Endothelial cell of umbilical vein (primary cell): ENCODE measurements around the gene GALT.

Experiments used
- EZH2 ChIP-seq: IDR thresholded peaks from 2 replicates; pipeline ENCODE4 v1.6.1; 2012; ENCODE audit warnings: borderline replicate concordance, low read depth, mild to moderate bottlenecking, moderate library complexity, low read length, inconsistent platforms; ENCODE audit not compliant: severe bottlenecking
- GATA2 ChIP-seq: IDR thresholded peaks from 2 replicates; pipeline ENCODE4 v1.7.0; 2011; ENCODE audit warnings: low read depth, mild to moderate bottlenecking, moderate library complexity, mixed read lengths, low read length; ENCODE audit not compliant: insufficient read length, insufficient read depth
- TF ChIP-seq, protein P1 (sequence below), 2 donors: IDR thresholded peaks; 1 replicate in 1 of 2; 2 replicates in 1 of 2; pipeline ENCODE4 v1.5.1; 2011; ENCODE audit warnings: low read length in 2 of 2, mild to moderate bottlenecking in 2 of 2, moderate library complexity in 2 of 2, control low read depth in 1 of 2, inconsistent platforms in 1 of 2, low read depth in 1 of 2; ENCODE audit not compliant: insufficient read depth in 1 of 2; ENCODE audit errors: extremely low read depth in 1 of 2

DNA sequence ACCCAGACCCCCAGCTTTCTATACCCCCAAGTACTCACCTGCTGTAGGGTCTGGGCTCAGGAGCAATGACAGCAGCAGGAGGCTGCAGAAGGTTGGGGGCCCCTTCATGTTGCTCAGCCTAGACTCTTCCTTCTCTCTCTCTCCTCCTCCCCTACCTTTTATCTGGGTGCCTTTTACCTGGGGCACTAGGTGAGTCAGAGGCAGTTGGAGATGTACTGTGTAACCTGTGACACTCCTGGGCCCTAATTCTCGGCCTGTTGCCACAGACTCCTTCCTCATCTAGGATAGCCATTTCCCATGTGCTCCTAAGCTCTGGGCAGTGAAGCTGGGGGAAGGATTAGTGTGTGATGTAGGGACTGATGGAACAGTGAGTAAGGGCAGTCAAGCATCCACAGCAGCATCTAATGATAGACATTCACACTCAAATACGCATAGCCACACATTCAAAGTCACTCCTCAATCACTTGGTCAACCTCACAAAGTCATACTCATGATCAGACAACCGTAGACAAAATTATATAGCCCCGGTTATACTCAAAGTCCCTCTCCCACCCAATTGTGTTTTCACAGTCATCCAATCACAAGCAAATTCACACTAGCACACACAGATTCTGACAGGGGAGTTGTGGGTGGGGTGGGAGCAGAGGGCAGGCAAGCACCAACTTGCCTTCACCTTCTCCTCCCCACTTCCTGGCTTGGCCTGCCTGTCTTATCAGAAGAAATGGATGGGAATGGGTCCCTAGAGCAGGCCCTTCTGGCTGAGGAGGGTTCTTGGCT, 16.2 kb downstream of the GALT start, which contains the start of gene CCL27:
- TF ChIP-seq, protein P1, sequence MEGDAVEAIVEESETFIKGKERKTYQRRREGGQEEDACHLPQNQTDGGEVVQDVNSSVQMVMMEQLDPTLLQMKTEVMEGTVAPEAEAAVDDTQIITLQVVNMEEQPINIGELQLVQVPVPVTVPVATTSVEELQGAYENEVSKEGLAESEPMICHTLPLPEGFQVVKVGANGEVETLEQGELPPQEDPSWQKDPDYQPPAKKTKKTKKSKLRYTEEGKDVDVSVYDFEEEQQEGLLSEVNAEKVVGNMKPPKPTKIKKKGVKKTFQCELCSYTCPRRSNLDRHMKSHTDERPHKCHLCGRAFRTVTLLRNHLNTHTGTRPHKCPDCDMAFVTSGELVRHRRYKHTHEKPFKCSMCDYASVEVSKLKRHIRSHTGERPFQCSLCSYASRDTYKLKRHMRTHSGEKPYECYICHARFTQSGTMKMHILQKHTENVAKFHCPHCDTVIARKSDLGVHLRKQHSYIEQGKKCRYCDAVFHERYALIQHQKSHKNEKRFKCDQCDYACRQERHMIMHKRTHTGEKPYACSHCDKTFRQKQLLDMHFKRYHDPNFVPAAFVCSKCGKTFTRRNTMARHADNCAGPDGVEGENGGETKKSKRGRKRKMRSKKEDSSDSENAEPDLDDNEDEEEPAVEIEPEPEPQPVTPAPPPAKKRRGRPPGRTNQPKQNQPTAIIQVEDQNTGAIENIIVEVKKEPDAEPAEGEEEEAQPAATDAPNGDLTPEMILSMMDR (IDR thresholded peaks at IDR 0.05; ENCODE audit: extremely low read depth in 1 of 2, insufficient read depth in 1 of 2, low read depth in 1 of 2, low read length in 2 of 2): no peak
- TF ChIP-seq GATA2 (no peak), EZH2 (no peak)
